ENCODE measurements around the gene YIPF2. TPM values are rescaled to one million over a fixed set of nuclear protein-coding genes. Genes with fewer than 3 reads are reported as not detected.
A peak's percentile ranks its signal among the peaks of the same experiment; 100 is the strongest.
"Not testable (repeated sequence)": the region's sequence is repeated elsewhere in the genome, so short reads cannot be mapped to it uniquely, and the experiment has no call there.

Gene YIPF2
- 98.3 and 109 TPM in 2 replicates for total RNA-seq

DNA sequence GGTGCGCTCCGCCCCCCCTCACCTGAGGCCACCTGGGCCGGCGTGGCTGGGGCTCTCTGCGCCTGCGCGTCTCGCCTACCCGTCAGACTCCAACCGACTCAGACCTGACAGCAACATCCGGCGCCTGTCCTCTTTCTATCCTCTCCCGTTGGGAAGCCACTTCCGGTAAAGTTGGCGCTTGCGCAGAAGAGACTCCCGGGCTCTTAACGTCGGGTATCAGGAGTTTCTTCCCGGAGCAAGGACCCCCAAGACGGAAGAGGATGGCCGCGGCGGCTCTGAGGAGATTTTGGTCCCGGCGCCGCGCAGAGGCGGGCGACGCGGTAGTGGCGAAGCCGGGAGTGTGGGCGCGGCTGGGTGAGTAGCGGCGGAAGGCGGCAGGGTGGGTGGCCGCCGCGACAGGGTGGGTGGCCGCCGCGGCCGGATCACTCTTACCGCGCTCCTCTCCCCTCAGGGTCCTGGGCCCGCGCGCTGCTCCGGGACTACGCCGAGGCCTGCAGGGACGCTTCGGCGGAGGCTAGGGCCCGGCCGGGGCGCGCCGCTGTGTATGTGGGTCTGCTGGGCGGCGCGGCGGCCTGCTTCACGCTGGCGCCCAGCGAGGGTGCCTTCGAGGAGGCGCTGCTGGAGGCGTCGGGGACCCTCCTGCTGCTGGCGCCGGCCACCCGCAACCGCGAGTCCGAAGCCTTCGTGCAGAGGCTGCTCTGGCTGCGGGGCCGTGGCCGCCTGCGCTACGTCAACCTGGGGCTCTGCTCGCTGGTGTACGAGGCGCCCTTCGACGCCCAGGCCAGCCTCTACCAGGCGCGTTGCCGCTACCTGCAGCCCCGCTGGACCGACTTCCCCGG is at the start of gene YIPF2, which contains the start of gene TIMM29:
Gene YIPF2 (minus strand): TSS at position 77 of the 839 bp plus-strand sequence. CDS start 229 bp downstream, outside the sequence.
Gene TIMM29 (plus strand): TSS at position 249 of the 839 bp plus-strand sequence. CDS start 12 bp downstream, at position 261.
- peak; percentile 92 for DNase-seq (ENCODE audit: low read depth, low spot score)

DNA sequence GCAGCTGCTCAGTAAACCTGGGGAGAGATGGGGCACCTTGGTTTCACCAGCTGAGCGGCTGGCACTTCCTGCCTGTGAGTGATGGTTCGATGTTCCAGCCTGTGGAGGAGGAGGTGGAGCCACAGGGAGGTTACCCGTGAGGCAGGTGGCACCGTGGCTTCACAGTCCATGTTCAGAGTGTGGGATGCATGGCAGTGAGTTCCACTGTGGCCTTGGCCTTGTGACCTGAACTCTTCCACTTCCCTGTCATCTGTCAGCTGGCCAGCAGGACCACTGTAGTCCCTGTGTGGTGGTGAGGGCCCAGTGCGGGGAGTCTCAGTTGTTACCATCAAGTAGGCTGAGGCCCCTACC is 49.3 kb upstream of the YIPF2 start:
- no peak for DNase-seq (ENCODE audit: low read depth, low spot score)

DNA sequence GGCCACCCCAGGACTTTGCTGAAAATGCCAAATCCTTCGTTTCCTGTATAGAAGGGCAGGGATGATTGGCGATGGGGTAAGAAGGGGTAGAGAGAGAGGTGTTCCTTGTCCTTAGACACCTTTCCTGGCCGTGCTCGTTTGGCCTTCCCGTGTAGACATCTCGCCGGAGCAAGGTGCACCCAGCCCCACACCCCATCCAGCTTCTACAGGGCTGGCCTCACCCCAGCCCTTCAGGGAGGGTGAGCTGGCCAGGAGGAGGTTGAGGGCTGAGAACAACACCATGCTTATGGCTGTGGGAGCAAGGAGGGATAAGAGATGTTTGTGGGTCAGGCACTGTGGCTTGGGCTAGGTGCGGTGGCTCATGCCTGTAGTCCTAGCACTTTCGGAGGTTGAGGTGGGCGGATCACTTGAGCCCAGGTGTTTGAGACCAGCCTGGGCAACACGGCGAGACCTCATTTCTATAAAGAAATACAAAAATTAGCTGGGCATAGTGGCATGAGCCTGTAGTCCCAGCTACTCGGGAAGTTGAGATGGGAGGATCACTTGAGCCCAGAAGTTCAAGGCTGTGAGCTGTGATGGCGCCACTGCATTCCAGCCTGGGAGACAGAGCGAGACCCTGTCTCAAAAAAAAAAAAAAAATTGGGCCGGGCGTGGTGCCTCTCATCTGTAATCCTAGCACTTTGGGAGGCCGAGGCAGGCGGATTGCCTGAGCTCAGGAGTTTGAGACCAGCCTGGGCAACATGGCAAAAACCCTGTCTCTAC is 47.9 kb upstream of the YIPF2 start:
- no peak for DNase-seq (ENCODE audit: low read depth, low spot score)

DNA sequence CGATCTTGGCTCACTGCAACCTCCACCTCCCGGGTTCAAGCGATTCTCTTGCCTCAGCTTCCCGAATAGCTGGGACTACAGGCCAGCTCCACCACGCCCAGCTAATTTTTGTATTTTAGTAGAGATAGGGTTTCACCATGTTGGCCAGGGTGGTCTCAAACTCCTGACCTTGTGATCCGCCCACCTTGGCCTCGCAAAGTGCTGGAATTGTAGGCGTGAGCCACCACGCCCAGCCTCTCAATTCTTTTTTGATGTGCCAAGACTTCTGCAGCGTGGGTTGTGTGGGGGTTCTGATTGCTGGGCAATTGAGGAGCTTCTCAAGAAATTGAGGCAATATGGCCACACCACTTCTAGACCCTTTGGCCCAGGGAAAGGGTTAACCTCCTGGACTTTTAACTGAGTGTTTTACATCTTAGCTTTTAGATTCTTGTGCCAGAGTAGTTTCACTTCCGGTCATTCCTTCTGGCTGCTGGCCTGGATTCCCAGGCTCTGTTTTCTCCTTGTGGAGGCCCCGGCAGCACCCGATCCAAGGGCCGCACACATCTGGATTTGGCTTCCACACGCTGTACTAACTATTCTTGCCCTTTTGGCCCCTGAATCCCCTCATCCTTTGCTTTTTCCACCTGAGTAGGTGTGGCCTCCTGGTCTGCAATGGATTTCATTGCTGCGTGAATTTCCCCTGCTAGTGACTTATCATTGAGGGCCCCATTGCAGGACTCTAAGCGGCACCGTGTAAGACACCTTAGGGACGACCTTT is 47.1 kb upstream of the YIPF2 start:
- no peak for DNase-seq (ENCODE audit: low read depth, low spot score)

DNA sequence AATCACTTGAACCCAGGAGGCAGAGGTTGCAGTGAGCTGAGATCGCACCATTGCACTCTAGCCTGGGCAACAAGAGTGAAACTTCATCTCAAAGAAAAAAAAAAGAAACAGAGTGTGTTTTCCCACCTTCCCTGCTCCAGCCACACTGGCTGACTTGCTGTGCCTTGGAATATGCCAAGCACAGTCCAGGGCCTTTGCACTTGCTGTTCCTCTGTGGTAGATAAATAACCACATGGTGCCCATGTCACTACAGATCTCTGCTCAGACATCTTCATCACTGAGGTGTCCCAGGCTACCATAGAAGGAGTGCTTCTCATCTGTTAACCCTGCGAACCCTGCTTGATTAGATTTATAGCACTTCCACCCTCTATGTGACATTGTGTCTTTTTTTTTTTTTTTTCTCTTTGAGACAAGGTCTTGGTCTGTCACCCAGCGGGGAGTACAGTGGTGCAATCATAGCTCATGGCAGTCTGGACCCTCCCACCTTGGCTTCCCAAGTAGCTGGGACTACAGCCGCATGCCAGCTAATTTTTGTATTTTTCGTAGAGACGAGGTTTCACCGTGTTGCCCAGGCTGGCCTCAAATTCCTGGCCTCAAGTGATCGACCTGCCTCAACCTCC is 42.8 kb upstream of the YIPF2 start:
- no peak for DNase-seq (ENCODE audit: low read depth, low spot score)

DNA sequence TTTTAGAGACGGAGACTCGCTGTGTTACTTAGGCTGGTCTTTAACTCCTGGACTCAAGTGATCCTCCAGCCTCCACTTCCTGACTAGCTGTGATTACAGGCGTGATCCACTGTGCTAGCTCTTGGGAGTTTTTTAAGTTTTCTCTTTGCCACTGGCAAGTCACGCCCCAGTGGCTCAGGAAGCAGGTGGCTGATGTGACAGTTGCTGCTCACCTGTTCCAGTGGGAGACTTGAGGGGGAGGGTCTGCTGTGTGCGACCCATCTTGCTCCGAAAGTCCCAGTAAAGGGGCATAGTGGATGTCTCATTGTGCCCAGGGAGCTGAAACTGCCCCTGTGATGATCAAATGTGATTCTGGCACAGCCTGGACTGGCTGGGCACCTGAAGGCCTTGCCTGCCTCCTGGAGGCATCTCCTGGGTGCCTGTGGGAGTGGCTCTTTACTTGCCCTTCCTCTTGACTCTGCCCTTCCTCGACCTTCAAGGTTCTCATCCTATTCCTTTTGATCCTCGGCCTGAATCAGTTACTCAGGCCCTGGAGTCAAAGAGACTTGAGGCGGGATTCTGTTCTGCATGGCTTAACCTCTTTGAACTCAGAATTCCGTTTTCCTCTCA is 40.2 kb upstream of the YIPF2 start:
- no peak for DNase-seq (ENCODE audit: low read depth, low spot score)

DNA sequence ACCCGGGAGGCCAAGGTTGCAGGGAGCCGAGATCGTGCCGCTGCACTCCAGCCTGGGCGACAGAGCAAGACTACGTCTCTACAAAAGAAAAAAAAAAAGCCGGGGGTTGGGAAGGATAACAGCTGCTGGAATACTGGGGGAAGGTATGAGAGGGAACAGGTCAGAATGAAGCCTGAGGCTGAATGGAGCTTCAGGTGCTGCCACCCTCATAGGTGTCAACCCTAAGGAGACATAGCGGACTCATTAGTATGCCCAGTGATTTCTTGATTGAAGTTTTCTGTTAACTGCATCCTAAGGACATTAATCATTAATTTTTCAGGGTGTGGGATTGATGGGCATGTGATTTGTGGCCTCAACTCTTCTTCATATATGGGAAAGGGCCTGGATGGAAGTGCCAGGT is 38.4 kb upstream of the YIPF2 start:
- DNase-seq (ENCODE audit: low read depth, low spot score): no peak

DNA sequence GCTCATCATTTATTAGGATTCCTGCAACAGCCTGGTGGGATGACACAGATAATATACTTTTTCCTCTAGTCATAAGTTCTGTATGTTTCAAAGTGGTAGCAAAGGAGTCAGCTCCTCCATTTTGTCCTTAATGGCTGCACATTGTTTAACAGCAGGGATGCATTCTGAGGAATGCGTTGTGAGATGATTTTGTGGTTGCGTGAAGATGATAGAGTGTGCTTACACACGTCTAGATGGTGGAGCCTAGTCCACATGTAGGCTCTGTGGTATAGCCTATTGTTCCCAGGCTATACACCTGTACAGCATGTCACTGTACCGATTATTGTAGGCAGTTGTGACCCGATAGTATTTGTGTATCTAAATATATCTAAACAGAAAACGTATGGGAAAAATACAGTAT is 37.0 kb upstream of the YIPF2 start:
- no peak for DNase-seq (ENCODE audit: low read depth, low spot score)

DNA sequence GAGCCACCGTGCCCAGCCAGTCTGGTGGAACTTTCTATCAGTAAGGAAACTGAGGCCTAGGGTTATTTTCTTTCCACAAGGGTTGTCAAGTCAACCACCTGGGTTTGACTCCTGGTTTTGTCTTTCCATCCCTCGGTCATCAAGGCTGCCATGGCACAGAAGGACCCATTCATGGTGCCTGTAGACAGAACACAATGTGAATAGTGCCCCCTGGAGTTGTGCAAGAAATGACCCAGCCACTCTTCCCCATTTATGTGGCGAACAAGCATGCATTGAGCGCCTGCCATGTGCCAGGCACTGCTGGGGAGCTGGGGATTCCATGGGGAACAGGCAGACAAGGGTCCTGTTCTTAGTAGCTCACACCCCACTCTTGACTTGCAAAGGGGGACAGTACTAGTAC is 36.5 kb upstream of the YIPF2 start:
- no peak for DNase-seq (ENCODE audit: low read depth, low spot score)

DNA sequence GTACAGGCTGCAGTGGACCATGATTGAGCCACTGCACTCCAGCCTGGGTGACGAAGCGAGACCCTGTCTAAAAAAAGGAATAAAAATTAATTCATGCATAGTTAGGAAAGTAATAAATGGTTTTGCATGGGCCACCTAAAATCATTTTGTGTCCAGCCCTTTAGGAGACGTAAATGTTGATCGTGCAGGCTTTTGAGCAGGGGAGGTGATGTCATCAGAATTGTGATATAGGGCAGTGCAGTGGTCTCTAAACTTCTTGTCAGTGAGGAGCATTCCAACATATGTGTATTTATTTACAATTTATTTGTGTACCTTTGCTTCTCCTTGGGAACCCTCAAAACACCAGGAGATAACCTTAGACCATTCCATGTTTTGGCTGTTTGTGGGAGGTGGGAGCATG is 35.4 kb upstream of the YIPF2 start:
- DNase-seq (ENCODE audit: low read depth, low spot score): no peak

DNA sequence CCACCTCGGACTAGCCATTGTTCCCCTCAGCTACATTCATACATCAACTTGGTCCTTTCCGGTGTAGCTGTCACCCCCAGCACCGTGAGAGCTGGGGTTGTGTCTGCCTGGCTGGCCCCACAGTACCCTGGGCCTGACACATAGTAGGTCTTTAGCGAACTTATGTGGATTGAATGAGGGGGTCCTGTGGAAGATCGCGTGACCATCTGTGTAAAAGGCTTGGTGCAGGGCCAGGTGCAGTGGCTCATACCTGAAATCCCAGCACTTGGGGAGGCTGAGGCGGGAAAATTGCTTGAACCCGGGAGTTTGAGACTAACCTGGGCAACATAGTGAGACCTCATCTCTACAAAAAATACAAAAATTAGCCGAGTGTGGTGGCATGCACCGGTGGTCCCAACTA is 34.4 kb upstream of the YIPF2 start:
- no peak for DNase-seq (ENCODE audit: low read depth, low spot score)

DNA sequence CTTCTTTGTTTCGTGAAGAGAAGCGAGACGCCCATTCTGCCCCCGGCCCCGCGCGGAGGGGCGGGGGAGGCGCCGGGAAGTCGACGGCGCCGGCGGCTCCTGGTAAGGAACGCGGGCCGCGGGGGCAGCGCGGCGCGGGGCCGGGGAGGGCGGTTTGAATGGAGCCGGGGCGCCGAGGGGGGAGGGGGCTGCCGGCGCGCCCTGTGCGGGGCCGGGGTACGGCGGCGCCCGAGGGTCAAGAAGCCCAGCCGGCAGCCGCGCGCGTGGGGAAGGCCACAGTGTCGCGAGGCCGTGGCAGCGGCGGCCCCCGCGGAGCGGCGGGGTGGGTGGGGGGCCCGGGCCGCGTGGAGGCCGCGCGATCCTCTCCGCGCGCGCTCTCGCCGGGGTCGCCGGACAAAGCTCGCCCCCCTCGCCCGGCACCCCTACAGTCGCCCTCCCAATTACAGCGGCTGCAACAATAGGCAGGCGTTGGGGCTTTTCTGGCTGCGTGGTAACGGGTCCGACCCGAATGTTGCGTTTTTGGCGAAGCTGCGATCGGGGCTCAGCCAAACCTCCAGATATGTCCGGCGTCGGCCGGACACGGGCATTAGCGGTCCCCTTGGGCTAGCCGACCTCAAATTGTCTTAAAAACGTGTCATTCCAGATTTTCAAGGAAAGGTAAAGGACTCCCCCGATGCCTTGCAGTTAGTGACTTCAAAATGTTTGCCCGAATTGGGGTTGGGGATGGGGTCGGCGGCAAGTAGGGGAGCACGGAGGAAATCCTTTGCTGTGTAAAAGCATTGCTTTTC is 32.8 kb upstream of the YIPF2 start:
- no peak for DNase-seq (ENCODE audit: low read depth, low spot score)

DNA sequence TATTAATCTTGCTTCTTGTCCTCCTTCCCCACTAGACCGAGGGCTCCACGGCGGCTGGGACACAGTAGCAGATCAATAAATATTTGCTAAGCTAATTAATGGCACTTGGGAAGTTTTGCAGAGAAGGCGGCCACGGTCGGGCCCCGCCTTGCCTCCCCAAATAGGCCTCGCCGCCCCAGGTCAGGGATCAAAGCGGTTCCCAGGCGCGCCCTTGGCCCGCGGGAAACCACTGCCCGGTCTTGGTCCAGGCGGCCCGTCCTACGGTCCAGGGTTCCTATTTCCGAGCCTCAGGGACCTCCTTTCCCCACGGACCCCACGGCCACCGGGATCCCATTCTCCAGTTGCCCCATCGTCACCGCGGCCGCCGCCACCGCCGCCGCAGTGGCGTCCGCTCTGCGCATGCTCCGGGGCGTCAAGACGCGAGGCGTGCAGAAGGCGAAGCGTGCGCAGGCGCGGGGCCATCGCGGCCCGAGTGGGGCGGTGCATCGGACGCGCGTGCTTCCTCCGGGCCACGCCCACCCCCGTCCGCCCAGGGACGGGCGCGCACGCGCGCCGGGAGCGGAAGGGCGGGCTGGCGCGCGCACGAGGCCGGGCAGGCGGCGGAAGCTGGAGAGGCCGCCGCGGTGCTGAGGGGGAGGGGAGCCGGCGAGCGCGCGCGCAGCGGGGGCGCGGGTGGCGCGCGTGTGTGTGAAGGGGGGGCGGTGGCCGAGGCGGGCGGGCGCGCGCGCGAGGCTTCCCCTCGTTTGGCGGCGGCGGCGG is 32.1 kb upstream of the YIPF2 start, which contains the start of gene SMARCA4:
Gene SMARCA4 (plus strand): TSS at position 717 of the 759 bp plus-strand sequence. CDS start 23,122 bp downstream, outside the sequence.
- DNase-seq (ENCODE audit: low read depth, low spot score): peak; percentile 86

DNA sequence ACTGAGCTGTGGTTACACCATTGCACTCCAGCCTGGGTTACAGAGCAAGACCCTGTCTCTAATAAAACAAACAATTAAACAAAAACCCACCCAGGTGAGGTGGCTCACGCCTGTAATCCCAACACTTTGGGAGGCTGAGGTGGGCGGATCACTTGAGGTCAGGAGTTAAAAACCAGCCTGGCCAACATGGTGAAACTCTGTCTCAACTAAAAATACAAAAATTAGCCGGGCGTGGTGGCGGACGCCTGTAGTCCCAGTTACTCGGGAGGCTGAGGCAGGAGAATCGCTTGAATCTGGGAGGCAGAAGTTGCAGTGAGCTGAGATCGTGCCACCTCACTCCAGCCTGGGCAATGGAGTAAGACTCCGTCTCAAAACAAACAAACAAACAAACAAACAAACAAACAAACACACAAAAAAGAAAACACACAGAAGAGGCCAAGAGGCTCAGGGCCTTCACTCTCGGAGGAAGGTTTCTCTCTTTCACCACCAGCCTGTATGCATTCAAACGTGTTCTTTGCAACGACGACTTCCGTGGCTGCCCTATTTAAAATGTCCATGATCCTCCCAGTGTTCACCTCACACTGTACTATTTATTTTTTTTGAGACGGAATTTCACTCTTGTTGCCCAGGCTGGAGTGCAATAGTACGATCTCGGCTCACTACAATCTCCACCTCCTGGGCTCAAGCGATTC is 31.0 kb upstream of the YIPF2 start:
- not testable (repeated sequence) for DNase-seq (ENCODE audit: low read depth, low spot score)

DNA sequence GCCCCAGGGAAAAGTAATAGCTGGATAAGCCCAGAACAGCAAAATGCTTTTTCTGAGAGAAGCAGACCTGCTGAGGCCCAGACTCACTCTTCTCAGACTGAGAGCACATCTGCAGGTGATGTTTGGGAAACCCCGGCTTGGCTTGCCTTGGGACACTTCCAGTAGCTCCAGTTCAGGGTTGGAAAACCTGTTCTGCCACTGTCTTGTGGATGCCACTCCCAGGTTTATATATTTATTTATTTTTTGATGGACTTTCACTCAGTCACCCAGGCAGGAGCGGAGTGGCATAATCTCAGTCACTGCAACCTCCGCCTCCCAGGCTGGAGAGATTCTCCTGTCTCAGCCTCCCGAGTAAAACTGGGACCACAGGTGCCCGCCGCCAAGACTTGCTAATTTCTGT is 24.4 kb upstream of the YIPF2 start:
- DNase-seq (ENCODE audit: low read depth, low spot score): no peak

DNA sequence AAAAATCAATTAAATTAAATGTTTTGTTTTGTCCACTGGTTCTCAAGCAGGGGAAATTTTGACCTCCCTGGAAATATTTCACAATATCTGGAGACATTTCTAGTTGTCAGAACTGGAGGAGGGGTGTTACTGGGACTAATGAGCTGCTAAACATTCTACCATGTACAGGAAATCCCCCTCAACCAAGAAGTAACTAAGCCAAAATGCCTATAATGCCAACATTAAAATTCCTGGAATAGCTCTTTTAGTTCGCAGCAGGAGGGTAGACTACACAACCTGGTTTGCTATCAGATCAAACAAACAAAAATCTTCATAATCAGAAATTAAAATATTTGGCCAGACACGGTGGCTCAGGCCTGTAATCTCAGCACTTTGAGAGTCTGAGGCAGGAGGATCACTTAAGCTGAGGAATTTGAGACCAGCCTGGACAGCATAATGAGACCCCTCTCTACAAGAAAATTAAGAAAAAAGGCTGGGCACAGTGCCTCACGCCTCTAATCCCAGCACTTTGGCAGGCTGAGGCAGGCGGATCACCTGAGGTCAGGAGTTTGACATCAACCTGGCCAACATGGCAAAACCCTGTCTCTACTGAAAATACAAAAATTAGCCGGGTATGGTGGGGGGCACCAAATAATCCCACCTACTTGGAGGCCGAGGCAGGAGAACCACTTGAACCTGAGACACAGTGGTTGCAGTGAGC is 18.7 kb upstream of the YIPF2 start:
- DNase-seq (ENCODE audit: low read depth, low spot score): no peak

DNA sequence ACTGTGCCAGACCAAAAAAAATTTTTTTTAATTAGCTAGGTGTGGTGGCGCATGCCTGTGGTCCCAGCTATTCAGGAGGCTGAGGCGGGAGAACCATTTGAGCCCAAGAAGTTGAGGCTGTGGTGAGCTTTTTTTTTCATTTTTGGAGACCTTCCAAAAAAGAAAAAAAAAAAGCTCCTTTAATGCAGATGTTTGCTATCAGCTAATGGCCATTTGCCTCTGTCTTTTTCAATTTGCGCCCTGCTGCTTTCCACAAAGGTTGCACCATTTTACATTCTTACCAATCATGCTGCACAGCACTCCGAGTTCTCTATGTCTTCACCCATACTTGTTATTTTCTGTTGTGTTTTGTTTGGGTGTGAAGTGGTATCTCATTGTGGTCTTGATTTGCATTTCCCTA is 16.8 kb upstream of the YIPF2 start:
- no peak for DNase-seq (ENCODE audit: low read depth, low spot score)

DNA sequence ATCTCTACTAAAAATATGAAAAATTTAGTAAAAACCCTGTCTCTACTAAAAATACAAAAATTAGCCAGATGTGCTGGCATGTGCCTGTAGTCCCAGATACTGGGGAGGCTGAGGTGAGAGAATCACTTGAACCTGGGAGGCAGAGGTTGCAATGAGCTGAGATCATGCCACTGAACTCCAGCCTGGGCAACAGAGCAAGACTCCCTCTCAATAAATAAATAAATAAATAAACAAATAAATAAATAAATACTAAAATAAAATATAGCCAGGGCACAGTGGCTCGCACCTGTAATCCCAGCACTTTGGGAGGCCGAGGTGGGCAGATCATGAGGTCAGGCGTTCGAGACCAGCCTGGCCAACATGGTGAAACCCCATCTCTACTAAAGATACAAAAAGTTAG is 15.0 kb upstream of the YIPF2 start:
- DNase-seq (ENCODE audit: low read depth, low spot score): not testable (repeated sequence)

All from pulmonary artery endothelial cell (primary cell).